Suprapubic skin (tissue), 4 donors: ENCODE data around the gene ADORA1. TPM values are rescaled to one million over a fixed set of nuclear protein-coding genes. Genes with fewer than 3 reads are reported as not detected.
A peak's percentile ranks its signal among the peaks of the same experiment; 100 is the strongest.

ENCODE experiments used
- DNase-seq, 2 donors: peaks; one replicate each; pipeline ENCODE4 v3.0.0-alpha.2; 2019; ENCODE audit warnings: low spot score in 2 of 2
- H3K27ac ChIP-seq: fragments of 200-600 bp; sonication (generic); one replicate; pipeline ENCODE4 v1.5.1; 2019
- H3K27me3 ChIP-seq: fragments of 200-600 bp; sonication (generic); one replicate; pipeline ENCODE4 v1.5.1; 2019
- H3K36me3 ChIP-seq: fragments of 200-600 bp; sonication (generic); one replicate; pipeline ENCODE4 v1.5.1; 2019
- H3K4me1 ChIP-seq: fragments of 200-600 bp; sonication (generic); one replicate; pipeline ENCODE4 v1.5.1; 2019
- H3K4me3 ChIP-seq: fragments of 200-600 bp; sonication (generic); one replicate; pipeline ENCODE4 v1.5.1; 2019; ENCODE audit warnings: mild to moderate bottlenecking
- H3K9me3 ChIP-seq: fragments of 200-600 bp; sonication (generic); one replicate; pipeline ENCODE4 v1.5.1; 2019
- CTCF ChIP-seq, 2 donors: fragments of 200-600 bp in 1 of 2; fragments of 450-650 bp in 1 of 2; sonication (generic) in 1 of 2; IDR thresholded peaks; one replicate each; pipeline ENCODE4 v1.5.1; 2016 to 2019; ENCODE audit warnings: antibody characterized with exemption in 2 of 2, mild to moderate bottlenecking in 1 of 2, moderate library complexity in 1 of 2
- EP300 ChIP-seq: sonication (generic); formaldehyde crosslinking; IDR thresholded peaks from one replicate; pipeline ENCODE4 v1.6.1; 2017; ENCODE audit warnings: antibody characterized with exemption
- POLR2A ChIP-seq, 2 donors: fragments of 450-650 bp; IDR thresholded peaks; one replicate each; pipeline ENCODE4 v1.6.1; 2017; ENCODE audit warnings: antibody characterized with exemption in 2 of 2, mild to moderate bottlenecking in 2 of 2, moderate library complexity in 2 of 2
- POLR2AphosphoS5 ChIP-seq, 3 donors: sonication (generic); formaldehyde crosslinking; IDR thresholded peaks; one replicate each; pipeline ENCODE4 v1.6.1; 2017; ENCODE audit warnings: antibody characterized with exemption in 3 of 3
- WGBS: methylation state at CpG from one replicate; pipeline ENCODE4 v1.1.5; 2018; 5-methylcytosine and 5-hydroxymethylcytosine counted together
- total RNA-seq, 4 donors: library from RNA; depleted of rRNA; stranded (reverse); fragments of >200 nt; gene quantifications; one replicate each; pipeline ENCODE4 v1.1.0, GENCODE V29; 2016

Gene ADORA1
- total RNA-seq, 4 donors from 2014 or later: 3.4 to 8.2 (median 5.6) TPM

GRCh38 chr1:203185585-203185984, 58.1 kb downstream of the ADORA1 start:
- no peaks in the 10 kb centered on the region for H3K27me3 ChIP-seq
- no peak overlapping the region for H3K4me3 ChIP-seq
- no peaks in the 10 kb centered on the region for H3K36me3 ChIP-seq
- H3K9me3 ChIP-seq: no peaks in the 10 kb centered on the region
- DNase-seq: peak in 1 of 2 donors; percentile 17
- peaks cover 32% of the 10 kb centered on the region for H3K4me1 ChIP-seq
- 83% methylated on average over 4 of the region's 4 CpGs for WGBS
- TF ChIP-seq EP300 (no peak), POLR2A (IDR thresholded peaks at IDR 0.05) (no peak), POLR2AphosphoS5 (IDR thresholded peaks at IDR 0.05) (no peak), CTCF (IDR thresholded peaks at IDR 0.05) (no peak)
- peak overlapping the region; percentile 73 for H3K27ac ChIP-seq

- Histone ChIP-seq H3K4me1 (peaks cover 32% of the 10 kb centered on the region), H3K36me3 (no peaks in the 10 kb centered on the region), H3K27ac (peak overlapping the region; percentile 73), H3K9me3 (no peaks in the 10 kb centered on the region), H3K27me3 (no peaks in the 10 kb centered on the region), H3K4me3 (no peak overlapping the region)
- peak in 1 of 2 donors; percentile 33 for DNase-seq
- TF ChIP-seq CTCF (IDR thresholded peaks at IDR 0.05): no peak
- TF ChIP-seq POLR2A (IDR thresholded peaks at IDR 0.05): no peak
- TF ChIP-seq EP300: no peak
- TF ChIP-seq POLR2AphosphoS5 (IDR thresholded peaks at IDR 0.05): no peak
- 64% methylated on average over 5 of the region's 5 CpGs for WGBS
These were observed 58.5 kb downstream of the ADORA1 start for GRCh38 chr1:203186091-203186445.

GRCh38 chr1:203186446-203187303, 59.1 kb downstream of the ADORA1 start, which contains the start of gene CHI3L1:
TSS of gene CHI3L1 (minus strand) at chr1:203186704. CDS start at chr1:203186623, 81 bp downstream.
- Histone ChIP-seq H3K36me3 (no peaks in the 10 kb centered on the region), H3K27me3 (no peaks in the 10 kb centered on the region), H3K4me1 (peaks cover 32% of the 10 kb centered on the region), H3K9me3 (no peaks in the 10 kb centered on the region), H3K4me3 (no peak within 1 kb of the TSS), H3K27ac (peak within 1 kb of the TSS; percentile 73)
- WGBS: 33% methylated on average over 13 of the region's 14 CpGs
- DNase-seq: peak in 1 of 2 donors; percentile 70
- TF ChIP-seq CTCF (IDR thresholded peaks at IDR 0.05): no peak
- no peak for TF ChIP-seq POLR2AphosphoS5 (IDR thresholded peaks at IDR 0.05)
- TF ChIP-seq EP300: no peak
- TF ChIP-seq POLR2A (IDR thresholded peaks at IDR 0.05): no peak

- Histone ChIP-seq H3K4me3 (no peak overlapping the region), H3K27me3 (no peaks in the 10 kb centered on the region), H3K27ac (peak overlapping the region; percentile 50), H3K36me3 (no peaks in the 10 kb centered on the region), H3K4me1 (peaks cover 32% of the 10 kb centered on the region), H3K9me3 (no peaks in the 10 kb centered on the region)
- no peak for TF ChIP-seq POLR2A (IDR thresholded peaks at IDR 0.05)
- no peak for TF ChIP-seq CTCF (IDR thresholded peaks at IDR 0.05)
- TF ChIP-seq POLR2AphosphoS5 (IDR thresholded peaks at IDR 0.05): no peak
- TF ChIP-seq EP300: no peak
- WGBS: 30% methylated on average over 7 of the region's 7 CpGs
- no peak for DNase-seq
These were observed 59.8 kb downstream of the ADORA1 start for GRCh38 chr1:203187304-203187685.

- WGBS: 80% methylated on average over 3 of the region's 3 CpGs
- Histone ChIP-seq H3K9me3 (no peaks in the 10 kb centered on the region), H3K27ac (peak overlapping the region; percentile 50), H3K36me3 (no peaks in the 10 kb centered on the region), H3K4me1 (peaks cover 32% of the 10 kb centered on the region), H3K4me3 (no peak overlapping the region), H3K27me3 (no peaks in the 10 kb centered on the region)
- TF ChIP-seq POLR2AphosphoS5 (IDR thresholded peaks at IDR 0.05) (no peak), CTCF (IDR thresholded peaks at IDR 0.05) (no peak), POLR2A (IDR thresholded peaks at IDR 0.05) (no peak), EP300 (no peak)
- DNase-seq: no peak
These were observed 60.3 kb downstream of the ADORA1 start for GRCh38 chr1:203187689-203188264.
